Activated naive CD4-positive, alpha-beta T cell treated with anti-CD3 and anti-CD28 coated beads, Interleukin-2, amount 10 ng/mL, durations not matched to agents 7 days and 5 days (primary cell): ENCODE measurements around the gene PXDN.

Source experiments
- CTCF ChIA-PET: fragments of 350-600 bp; sonication (Branson Sonifier 250); formaldehyde crosslinking; loops from one replicate; lab custom pipeline; 2021; ENCODE audit warnings: antibody characterized with exemption; lab: Charles Lee
- DNase-seq: peaks from one replicate; pipeline ENCODE4 v3.0.0-alpha.2; 2020
- H3K27ac Mint-ChIP-seq: one replicate; pipeline ENCODE4 v1.8.0; 2021; ENCODE audit warnings: mild to moderate bottlenecking, moderate library complexity, mixed read lengths
- H3K27me3 Mint-ChIP-seq: one replicate; pipeline ENCODE4 v1.8.0; 2021; ENCODE audit warnings: mild to moderate bottlenecking, mixed read lengths
- H3K36me3 Mint-ChIP-seq: one replicate; pipeline ENCODE4 v1.8.0; 2021; ENCODE audit warnings: mixed read lengths
- H3K4me1 Mint-ChIP-seq: one replicate; pipeline ENCODE4 v1.8.0; 2021; ENCODE audit warnings: mixed read lengths
- H3K4me3 Mint-ChIP-seq: one replicate; pipeline ENCODE4 v1.8.0; 2021; ENCODE audit warnings: mild to moderate bottlenecking, moderate library complexity, mixed read lengths
- H3K9me3 Mint-ChIP-seq: one replicate; pipeline ENCODE4 v1.8.0; 2021; ENCODE audit warnings: mixed read lengths

PXDN gene

DNA sequence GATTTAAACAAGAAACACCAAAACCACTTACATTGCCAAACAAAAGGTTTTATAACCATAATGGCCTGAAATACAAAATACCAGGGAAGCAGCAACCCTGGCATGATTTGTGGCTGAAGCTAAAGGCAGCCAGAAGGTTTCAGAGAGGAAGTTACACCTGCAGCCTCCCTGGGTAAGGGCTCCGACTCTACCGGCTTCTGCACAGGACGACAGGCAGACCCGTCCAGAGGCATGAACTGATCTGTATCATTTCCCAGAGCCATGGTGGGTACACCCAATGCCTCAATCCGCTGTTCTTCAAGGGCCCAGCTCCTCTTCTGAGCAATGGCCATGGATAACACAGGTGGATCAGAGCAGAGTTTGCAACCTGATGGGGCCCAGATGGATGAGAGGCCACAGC, 71.6 kb downstream of the PXDN start:
- Mint-ChIP-seq H3K27ac (no peak overlapping the region), H3K9me3 (no peaks in the 10 kb centered on the region), H3K4me1 (no peaks in the 10 kb centered on the region), H3K4me3 (no peak overlapping the region), H3K36me3 (no peaks in the 10 kb centered on the region), H3K27me3 (no peaks in the 10 kb centered on the region)
- CTCF ChIA-PET = no interaction called here
- DNase-seq = no peak

DNA sequence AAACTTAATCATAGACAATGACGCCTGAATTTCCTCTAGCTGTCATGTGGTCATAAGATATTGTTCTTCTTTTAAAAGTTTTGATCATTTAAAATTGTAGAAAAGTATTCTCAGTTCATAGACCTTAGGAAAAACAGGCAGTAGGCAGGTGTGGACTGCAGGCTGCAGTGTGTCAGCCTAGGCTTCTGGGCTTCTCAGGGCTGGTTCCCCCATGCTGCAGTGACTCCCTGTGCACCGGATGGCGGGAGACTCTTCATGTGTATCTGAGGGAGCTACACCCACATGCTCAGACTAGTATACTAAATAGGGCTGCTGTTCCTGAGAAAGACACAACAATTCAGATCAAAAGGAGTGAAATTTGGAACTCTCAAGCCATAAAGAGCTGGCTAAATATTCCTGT, 72.4 kb downstream of the PXDN start:
- H3K4me1 Mint-ChIP-seq = no peaks in the 10 kb centered on the region
- no peaks in the 10 kb centered on the region for H3K27me3 Mint-ChIP-seq
- H3K27ac Mint-ChIP-seq = no peak overlapping the region
- no peak for DNase-seq
- no peaks in the 10 kb centered on the region for H3K36me3 Mint-ChIP-seq
- no peak overlapping the region for H3K4me3 Mint-ChIP-seq
- CTCF ChIA-PET = no interaction called here
- H3K9me3 Mint-ChIP-seq = no peaks in the 10 kb centered on the region

DNA sequence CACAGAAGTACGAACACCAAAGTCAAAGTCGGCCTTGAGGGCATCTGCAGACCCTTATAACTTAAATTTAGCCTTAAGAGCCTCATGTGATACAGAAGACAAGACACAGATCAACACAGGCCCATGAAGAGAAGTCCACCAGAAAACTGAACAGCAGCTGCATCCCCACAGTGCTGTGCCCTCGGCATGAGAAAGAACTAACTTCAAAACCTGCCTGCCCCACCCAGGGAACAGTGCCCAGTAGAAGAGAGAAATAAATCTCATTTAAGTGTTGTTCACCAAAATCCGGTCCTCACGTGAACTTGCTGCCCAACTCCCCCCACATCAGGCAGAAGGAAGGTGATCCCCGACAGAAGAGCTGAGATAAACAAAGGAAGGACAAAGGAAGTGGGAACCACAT, 73.7 kb downstream of the PXDN start:
- Mint-ChIP-seq H3K36me3 (no peaks in the 10 kb centered on the region), H3K27ac (no peak overlapping the region), H3K9me3 (no peaks in the 10 kb centered on the region), H3K4me3 (no peak overlapping the region), H3K4me1 (no peaks in the 10 kb centered on the region), H3K27me3 (no peaks in the 10 kb centered on the region)
- no peak for DNase-seq
- CTCF ChIA-PET = no interaction called here

DNA sequence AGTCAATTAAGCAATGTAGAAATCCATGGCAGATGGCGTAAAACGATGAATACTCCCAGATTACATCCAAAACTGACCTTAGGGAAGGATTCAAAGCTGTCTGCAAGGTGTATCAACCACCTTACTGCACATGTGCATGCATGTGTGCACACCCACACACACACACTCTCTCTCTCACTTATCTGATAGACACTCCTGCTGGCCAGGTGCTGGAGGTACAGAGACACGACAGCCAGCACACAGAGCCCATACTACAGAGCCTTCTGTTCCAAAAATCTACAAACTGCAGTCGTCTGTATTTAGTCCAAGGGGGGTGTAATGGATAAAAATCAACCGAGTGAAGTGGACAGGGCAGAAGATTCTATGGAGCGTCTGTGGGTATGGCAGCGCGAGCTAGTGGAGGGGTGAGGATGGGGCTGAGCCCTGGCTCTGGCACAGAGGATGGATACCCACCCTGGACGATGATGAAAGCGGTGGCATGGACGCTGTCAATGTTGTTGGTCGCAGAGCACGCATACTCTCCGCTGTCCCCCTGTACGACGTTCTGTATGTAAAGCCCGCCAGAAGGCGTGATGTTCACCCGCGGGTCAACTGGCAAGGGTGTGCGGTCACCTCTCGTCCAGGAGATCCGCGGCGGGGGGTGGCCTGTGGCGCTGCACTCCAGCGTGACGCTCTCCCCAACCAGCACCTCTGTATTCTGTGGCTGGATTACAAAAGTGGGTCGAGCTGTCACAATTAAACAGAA, 78.4 kb downstream of the PXDN start:
- CTCF ChIA-PET = no interaction called here
- H3K9me3 Mint-ChIP-seq = no peaks in the 10 kb centered on the region
- H3K27me3 Mint-ChIP-seq = no peaks in the 10 kb centered on the region
- DNase-seq = no peak
- no peaks in the 10 kb centered on the region for H3K4me1 Mint-ChIP-seq
- no peak overlapping the region for H3K4me3 Mint-ChIP-seq
- no peak overlapping the region for H3K27ac Mint-ChIP-seq
- no peaks in the 10 kb centered on the region for H3K36me3 Mint-ChIP-seq

DNA sequence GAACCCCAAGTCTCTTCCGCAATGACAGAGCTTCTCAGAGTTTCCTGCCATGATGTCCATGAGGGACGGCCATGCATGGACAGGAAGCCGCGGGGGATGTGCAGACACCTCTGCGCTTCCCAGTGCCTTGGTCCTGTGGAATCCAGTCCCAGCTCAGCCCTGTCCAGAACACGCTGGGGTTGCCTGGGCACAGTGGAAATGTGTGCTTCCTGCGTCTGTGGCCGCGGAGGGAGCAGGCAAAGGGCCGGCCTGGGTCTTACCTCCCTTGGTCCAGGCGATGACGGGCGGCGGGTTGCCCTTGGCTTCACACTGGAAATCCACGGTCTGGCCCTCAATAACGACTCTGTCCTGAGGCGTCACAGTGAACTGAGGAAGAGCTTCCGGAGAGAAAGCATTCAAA, 79.6 kb downstream of the PXDN start:
- Mint-ChIP-seq H3K4me1 (no peaks in the 10 kb centered on the region), H3K27me3 (no peaks in the 10 kb centered on the region)
- CTCF ChIA-PET = no interaction called here

DNA sequence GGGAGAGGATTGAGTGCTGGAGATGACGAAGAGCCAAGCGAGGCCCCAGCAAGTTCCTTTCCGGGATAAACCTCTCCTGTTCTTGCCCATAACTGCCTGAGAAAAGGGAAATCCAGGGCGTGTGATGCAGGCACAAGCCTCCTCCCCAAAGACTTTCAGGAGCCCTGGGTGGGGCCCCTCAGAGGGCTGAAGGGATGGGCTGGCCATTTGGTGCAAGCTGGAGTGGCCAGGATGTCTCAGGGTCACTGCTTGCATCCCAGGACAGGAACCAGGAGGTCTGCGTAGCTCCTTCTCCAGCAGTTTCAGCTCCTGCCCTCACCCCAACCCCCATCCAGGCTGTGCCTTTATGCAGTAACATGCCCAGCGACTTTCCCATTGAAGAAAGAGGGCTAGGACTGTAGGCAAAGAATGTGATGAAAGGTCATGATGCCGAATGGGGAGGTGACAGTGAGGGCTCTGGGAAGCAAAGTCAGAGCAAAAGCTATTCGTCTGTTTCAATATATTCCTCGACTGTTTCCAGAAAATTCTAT, 80.2 kb downstream of the PXDN start:
- Mint-ChIP-seq H3K4me1 (no peaks in the 10 kb centered on the region), H3K27me3 (no peaks in the 10 kb centered on the region), H3K27ac (peak overlapping the region; percentile 19), H3K36me3 (no peaks in the 10 kb centered on the region), H3K9me3 (no peaks in the 10 kb centered on the region), H3K4me3 (no peak overlapping the region)
- no peak for DNase-seq
- CTCF ChIA-PET = no interaction called here

More for the DNA sequence above, 79.6 kb downstream of the PXDN start:
- Mint-ChIP-seq H3K27ac (no peak overlapping the region), H3K36me3 (no peaks in the 10 kb centered on the region), H3K9me3 (no peaks in the 10 kb centered on the region), H3K4me3 (no peak overlapping the region)
- no peak for DNase-seq

DNA sequence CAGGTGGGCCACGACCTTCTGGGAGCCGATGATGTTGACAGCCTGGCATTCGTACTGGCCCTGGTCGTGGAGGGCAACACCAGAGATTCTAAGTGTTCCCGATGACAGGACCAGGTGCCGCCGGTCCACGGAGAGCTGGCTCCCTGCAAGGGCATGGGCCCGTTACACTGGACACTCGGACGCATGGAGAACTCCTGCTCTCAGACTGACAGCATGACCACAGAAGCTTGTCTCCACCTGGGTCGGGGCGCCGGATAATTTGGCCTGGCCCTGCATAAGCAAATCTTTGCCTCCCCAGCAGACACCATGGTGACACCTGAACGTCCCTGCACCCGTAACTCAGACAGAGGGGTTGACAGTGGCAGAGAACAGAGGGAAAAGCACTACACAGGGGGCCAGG, 80.7 kb downstream of the PXDN start:
- no peak for DNase-seq
- Mint-ChIP-seq H3K27ac (peak overlapping the region; percentile 19), H3K4me1 (no peaks in the 10 kb centered on the region), H3K4me3 (no peak overlapping the region), H3K27me3 (no peaks in the 10 kb centered on the region), H3K9me3 (no peaks in the 10 kb centered on the region), H3K36me3 (no peaks in the 10 kb centered on the region)
- CTCF ChIA-PET = no interaction called here

DNA sequence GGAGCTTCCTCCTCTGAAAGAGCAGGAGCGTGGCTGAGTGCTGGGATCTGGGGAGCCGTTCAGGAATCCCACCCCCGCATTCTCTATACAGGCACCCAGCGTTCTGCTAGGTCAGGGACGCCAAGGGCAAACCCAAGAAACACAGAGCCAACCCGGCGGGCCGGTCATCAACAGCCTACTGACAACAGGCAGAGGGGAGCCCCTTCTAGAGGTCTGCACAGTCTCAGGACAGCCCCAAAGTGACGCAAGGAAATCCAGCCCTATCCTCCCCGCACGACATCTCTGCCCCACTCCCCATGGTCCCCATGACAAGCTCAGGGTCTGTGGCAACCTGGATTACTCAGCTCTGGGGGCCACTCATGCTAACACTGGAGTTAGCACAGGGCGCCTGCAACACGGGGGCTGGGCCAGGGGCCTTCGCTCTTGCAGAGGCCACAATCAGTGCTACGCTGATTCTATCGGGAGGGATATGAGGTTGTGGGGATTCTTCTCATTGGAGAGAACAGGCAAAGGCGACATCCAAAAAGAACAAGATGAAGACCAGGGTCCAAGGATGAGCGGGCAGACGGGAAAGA, 81.6 kb downstream of the PXDN start:
- H3K27ac Mint-ChIP-seq = no peak overlapping the region
- no peaks in the 10 kb centered on the region for H3K27me3 Mint-ChIP-seq
- CTCF ChIA-PET = no interaction called here
- no peak for DNase-seq
- no peak overlapping the region for H3K4me3 Mint-ChIP-seq
- no peaks in the 10 kb centered on the region for H3K36me3 Mint-ChIP-seq
- no peaks in the 10 kb centered on the region for H3K9me3 Mint-ChIP-seq
- H3K4me1 Mint-ChIP-seq = no peaks in the 10 kb centered on the region

DNA sequence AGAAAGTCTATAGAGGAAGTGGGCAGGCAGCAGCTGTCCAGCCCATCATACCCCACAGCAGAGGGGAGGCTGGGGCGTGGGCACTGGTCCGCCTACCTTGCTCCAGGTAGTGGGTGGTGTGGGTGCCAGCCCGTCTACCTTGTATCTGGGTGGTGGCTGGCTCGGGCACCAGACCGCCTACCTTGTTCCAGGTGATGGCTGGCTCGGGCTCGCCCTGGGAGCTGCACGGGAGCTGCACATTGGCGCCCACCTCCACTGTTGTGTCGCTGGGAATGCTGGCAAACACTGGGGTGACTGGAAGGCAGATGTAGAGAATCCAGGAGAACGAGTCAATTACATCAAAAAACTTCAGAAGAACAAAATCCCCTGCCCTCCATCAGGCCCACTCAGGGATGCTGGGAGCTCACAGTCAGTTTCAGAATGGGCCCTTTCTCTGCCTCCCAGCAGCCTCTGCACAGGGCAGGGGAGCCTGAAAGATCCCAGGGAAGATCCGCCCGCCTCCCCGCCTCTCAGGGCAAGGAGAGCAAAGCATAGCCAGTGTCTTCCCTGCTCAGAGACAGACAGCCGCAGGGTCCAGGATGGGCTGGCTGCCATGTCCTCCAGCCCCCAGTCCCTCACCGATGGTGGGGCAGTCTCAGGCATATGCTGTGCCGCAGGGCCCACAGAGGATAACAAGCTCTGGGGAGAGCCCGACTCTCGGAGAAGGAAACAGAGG, 82.3 kb downstream of the PXDN start:
- Mint-ChIP-seq H3K4me3 (no peak overlapping the region), H3K27me3 (no peaks in the 10 kb centered on the region), H3K9me3 (no peaks in the 10 kb centered on the region), H3K27ac (no peak overlapping the region), H3K36me3 (no peaks in the 10 kb centered on the region), H3K4me1 (no peaks in the 10 kb centered on the region)
- CTCF ChIA-PET = no interaction called here
- no peak for DNase-seq

DNA sequence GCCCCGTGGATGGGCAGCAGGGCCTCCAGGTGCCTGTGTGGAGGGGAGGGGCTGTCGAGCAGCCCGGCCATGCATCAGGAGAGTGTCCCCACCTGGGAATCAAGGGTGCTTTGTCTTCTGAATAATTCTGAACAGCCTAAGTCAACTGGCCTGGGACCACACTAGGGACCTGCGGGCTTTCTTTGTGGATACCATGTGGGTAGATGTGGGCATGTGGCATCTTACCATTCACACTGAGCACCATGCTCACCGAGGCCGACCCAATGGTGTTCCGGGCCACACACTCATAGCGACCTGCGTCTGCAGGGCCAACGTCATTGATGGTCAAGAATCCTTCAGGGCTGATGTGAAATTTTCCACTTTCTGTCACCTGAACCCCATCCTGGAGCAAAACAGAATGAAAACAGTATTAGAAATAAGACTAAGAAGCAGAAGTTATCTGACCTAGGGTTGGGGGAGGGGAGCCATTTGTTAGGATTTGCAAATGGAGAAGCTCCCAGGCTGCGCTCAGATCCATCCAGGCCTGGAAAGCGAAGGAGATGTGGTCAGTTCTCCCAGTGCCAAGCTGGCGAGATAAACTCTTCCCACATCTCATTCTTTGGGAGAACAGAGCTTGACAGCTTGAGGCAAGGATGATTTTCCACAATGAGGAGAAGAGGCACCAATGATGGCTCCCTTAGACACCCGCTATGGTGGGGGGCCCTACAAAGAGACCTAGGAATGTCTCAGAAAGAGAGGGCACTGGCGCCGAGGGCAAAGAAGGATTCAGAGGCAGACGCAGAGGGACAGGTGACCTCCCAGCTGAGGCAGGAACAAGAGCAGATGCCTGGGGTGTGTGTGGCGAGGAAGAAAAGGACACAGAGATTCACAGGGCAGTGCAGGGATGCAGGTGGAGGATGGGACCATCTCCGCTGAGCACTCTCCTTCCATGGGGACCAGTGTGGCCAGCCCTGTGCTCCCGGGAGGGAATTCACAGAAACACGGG, 83.4 kb downstream of the PXDN start:
- no peak overlapping the region for H3K27ac Mint-ChIP-seq
- H3K27me3 Mint-ChIP-seq = no peaks in the 10 kb centered on the region
- no peak overlapping the region for H3K4me3 Mint-ChIP-seq
- H3K36me3 Mint-ChIP-seq = no peaks in the 10 kb centered on the region
- no peak for DNase-seq
- H3K9me3 Mint-ChIP-seq = no peaks in the 10 kb centered on the region
- CTCF ChIA-PET = no interaction called here
- no peaks in the 10 kb centered on the region for H3K4me1 Mint-ChIP-seq

DNA sequence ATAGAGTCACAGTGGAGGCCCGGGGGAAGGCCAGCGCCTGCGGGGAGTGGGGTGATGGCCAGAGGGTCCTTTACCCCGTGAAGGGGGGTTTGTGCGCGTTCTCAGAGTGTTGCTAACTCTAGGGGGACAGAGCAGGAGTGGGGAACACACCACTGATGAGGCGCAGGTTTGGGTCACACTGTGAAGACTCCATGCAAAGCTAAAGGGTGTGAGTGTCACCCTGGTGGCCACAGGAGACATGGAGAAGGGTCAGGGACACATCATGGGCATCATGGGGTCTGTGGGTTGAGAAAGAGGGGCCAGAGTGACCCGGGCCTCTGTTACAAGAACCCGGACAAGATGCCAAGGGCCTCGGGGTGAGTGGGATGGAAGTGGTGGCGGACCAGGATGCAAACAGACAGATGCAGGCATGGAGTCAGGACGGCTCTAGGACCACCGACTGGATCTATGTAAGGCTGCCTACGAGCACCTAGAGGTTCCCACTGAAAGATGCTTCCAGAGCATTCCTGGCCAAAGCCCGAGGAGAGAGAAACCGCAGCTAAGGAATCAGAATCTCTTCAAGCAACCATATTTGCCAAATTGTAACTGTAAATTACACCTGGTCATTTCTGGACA, 84.3 kb downstream of the PXDN start:
- CTCF ChIA-PET = no interaction called here
- Mint-ChIP-seq H3K27ac (no peak overlapping the region), H3K9me3 (no peaks in the 10 kb centered on the region), H3K27me3 (no peaks in the 10 kb centered on the region), H3K36me3 (no peaks in the 10 kb centered on the region), H3K4me3 (no peak overlapping the region), H3K4me1 (no peaks in the 10 kb centered on the region)
- DNase-seq = no peak

DNA sequence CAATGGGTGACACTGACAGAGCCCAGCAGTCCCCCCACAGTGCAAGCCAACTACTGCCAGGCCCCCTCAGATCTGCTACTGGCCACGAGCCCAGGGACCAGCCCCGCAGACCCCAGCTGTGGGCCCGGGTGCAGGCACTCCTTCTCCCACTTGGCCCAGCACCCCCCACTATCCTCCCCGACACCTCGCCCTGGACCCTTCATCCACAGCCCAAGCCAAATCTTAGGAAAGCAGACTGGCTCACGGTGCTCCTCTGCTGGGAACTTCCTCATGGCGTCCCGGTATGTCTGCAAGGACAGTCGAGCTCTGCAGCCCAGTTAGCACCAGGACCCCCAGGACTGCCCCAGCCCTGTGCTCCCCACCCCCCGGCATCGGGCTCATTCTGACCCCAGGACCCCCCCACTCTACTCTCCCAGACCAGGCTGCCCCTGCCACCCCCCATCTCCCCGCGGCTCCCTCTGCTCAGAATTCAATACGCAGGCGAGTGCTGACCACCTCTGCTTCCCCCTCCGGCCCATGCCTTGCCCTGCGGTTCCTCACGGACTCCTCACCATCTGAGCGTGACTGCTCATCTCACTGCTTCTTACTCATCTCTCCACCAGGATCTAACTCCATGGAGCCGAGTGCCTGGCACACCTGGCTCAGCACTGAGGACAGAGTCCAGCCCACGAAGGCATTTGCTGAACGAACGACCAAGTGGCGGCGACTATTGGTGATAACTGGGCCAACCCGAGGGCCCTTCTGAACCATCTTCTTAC, 85.7 kb downstream of the PXDN start:
- no peaks in the 10 kb centered on the region for H3K4me1 Mint-ChIP-seq

More for the DNA sequence above, 85.7 kb downstream of the PXDN start:
- CTCF ChIA-PET = no interaction called here
- Mint-ChIP-seq H3K4me3 (no peak overlapping the region), H3K27me3 (no peaks in the 10 kb centered on the region), H3K36me3 (no peaks in the 10 kb centered on the region), H3K27ac (no peak overlapping the region), H3K9me3 (no peaks in the 10 kb centered on the region)
- DNase-seq = no peak
